HuH-7.5 (cell line): Measurements from ENCODE around the gene ZDHHC3.

ENCODE experiments used
- DNase-seq: peaks from one replicate; pipeline ENCODE4 v3.0.0; 2011; ENCODE audit warnings: low spot score

Gene ZDHHC3

GRCh38 chr3:44926921-44927320 lies 49.1 kb downstream of the ZDHHC3 start:
- no peak for DNase-seq

DNA sequence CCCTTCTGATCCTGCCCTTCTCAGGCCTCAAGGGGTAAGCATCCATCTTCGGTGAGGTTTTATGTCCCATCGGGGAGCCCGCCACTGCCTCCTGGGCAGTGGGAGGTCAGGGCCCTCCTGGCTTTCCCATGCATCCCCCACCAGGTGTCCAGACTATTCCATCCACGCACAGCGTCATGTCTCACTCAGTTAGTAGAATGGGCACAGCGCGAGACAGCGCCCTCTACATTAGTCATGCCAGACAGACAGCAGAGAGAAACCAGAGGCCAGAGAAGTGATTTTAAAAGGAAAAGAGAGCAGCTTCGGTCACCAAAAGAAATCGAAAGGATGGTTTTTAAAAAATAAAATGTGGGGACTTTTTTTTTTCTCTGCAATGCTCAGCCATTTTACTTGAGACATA lies 49.8 kb downstream of the ZDHHC3 start:
- DNase-seq, result no peak

DNA sequence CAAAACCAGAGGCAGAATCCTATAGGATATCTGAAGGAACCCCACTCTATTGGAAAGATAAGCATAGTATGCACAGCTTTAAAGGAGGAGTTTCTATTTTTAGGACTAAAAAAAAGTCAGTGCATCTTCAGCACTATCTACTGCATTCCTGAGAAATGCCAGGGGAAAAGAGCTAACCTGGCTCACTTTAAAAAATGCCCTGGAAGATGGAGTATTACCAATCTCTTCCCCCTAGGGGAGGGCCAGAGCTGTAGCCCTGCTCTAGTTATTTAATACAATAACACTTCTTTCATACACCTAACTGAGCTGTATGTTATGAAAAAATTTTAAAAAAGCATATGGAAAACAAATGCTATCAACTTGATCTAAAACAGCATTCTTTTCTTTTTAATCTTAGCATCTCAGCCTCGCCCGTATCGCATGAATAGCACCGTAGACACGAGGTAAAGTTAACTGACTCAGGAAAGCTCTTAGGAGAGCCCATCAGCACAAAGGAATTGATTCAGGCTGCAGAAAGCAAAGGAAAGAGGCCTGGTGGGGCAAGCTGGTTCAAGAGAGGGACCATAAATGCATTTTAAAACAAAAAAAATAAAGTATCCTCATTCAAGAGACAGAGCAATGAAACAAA lies 51.4 kb downstream of the ZDHHC3 start:
- no peak for DNase-seq

- DNase-seq, result no peak
Observed at GRCh38 chr3:44923632-44924456, 52.1 kb downstream of the ZDHHC3 start.

- DNase-seq, result no peak
Observed at GRCh38 chr3:44920081-44920480, 55.9 kb downstream of the ZDHHC3 start.

DNA sequence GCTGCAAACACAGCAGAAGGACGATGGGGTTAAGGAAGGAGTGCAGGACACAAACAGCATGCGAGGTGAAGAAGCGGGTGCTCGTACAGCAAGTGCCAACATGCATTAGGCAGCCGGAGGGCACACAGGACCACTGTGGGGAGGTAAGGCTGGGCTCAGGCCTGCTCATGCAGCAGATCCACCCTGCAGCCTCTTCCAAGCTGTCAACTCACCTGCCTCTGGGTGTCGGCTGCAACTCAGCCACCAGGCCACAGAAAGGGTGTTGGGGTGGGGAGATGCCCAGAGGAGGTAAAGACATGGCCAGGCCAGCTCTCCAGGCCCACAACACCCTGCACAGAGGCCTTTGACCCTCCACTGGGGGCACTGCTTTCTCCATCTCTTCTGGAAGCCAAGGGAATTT lies 57.4 kb downstream of the ZDHHC3 start:
- no peak for DNase-seq

- DNase-seq, result no peak
Observed at GRCh38 chr3:44918087-44918486, 57.9 kb downstream of the ZDHHC3 start.

- DNase-seq, result no peak
Observed at GRCh38 chr3:44915702-44916438, 60.1 kb downstream of the ZDHHC3 start.

DNA sequence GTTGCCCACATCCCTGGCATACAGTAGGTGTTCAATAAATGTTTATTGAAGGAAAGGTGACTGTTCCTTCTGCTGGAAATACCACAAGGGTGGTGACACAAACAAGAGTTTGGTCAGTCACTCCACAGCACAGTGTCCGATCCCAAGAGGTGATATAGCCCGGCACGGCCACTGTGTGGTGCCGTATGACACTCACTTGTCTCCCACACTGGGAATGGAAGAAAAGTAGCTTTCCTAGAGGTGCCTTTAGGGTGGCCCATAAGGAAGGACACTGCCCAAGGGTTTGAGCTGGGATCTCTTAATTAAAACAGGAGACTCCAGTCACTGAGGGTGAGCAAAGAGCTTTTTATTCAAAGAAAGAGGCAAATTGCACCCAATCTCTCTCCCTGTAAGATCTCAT lies 61.0 kb downstream of the ZDHHC3 start:
- DNase-seq, result peak; percentile 38

DNA sequence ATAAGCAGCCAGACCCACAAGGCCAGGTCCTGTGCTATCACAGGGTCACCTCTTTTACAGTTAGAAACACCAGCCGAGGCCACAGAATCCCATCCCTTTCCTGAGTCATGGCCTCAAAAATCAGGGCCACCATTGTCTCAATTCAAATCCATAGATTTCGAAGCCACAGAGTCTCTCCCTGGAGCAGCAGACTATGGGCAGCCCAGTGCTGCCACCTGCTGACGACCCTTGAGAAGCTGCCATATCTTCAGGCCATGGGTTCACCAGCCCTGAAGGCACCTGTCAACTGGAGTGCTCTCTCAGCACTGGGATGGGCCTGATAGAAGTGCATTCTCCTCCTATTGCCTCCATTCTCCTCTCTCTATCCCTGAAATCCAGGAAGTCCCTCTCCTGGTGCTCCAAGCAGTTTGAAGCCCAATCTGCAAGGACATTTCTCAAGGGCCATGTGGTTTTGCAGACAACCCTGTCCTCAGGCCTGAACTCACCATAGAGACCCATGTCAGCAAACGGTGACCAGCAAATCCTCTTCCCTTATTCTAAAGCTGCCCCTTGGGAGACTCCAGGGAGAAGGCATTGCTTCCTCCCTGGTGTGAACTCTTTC lies 62.0 kb downstream of the ZDHHC3 start:
- DNase-seq, result peak; percentile 77

DNA sequence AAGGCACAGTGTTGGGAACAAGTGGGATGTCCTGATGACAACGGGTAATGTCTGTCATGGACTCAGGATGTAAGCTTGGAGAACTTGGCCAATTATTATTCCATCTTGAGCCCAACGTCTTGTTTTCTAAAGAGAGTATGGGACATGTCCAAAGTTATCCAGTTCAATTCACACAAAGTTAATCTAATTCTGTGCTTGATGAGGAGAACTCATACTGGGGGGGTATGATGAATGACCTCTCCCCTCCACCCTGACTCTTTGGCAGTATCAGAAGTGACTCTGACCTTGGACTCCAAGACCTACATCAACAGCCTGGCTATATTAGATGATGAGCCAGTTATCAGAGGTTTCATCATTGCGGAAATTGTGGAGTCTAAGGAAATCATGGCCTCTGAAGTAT lies 65.3 kb downstream of the ZDHHC3 start:
- no peak for DNase-seq

DNA sequence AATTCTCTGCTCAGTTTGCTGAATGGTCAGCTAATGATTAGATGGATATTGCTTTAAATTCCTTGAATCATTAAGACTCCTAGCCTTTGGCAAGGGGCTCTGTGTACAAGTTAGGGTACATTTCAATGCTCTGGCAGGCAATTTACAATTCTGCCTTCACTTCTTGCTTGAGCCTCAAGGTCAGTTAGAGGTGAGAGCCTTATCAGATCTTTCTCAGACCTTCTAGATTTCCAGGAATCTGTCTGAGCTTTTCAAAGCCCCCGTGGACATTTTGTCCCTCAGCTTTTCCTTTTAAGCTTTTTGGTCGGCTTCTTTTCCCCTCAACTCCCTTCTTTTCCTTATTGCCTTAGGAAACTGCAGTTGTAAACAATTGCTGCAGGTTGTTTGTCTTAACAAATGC lies 66.9 kb downstream of the ZDHHC3 start:
- DNase-seq, result no peak

- DNase-seq, result no peak
Observed at GRCh38 chr3:44907612-44908011, 68.4 kb downstream of the ZDHHC3 start.

GRCh38 chr3:44906997-44907396 lies 69.0 kb downstream of the ZDHHC3 start:
- DNase-seq, result no peak

GRCh38 chr3:44905446-44906157 lies 70.4 kb downstream of the ZDHHC3 start:
- no peak for DNase-seq

DNA sequence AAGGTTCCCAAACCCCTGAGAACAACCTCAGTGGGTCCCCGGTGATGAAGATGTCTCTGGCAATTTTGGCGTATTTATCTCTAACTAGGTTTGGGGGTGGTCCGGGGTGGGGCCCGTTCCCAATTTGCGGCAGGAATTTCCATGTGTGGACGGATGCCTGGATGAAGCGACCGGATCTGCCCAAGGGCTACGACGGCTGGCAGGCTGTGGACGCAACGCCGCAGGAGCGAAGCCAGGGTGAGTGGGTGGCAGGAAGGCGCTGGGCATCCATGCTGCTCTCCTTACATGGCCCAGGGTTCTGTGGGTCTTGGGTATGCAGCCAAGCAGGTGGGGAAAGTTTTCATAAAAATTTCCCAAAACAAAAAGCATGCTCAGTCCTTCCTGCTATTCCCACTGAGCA lies 72.2 kb downstream of the ZDHHC3 start:
- DNase-seq, result no peak

DNA sequence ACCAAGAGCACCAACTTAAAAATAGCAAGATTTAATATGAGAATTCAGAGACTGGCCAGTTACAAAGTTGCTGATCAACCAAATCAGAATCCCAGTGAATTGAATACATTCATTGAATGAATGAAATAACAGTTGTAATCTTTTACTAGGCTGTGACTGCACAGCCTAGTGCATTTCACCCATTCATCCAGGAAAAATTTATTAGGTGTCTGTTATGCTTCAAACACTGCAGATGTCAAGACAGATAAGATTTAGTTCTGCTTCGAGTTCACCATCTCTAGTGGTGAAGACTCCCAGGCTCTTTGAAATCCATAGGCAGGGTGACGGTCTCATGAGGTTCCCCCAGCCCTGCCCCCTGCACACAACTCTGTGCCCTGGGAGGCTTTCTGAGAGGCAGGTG lies 72.7 kb downstream of the ZDHHC3 start:
- DNase-seq, result no peak

- no peak for DNase-seq
Observed at GRCh38 chr3:44902628-44903027, 73.3 kb downstream of the ZDHHC3 start.

DNA sequence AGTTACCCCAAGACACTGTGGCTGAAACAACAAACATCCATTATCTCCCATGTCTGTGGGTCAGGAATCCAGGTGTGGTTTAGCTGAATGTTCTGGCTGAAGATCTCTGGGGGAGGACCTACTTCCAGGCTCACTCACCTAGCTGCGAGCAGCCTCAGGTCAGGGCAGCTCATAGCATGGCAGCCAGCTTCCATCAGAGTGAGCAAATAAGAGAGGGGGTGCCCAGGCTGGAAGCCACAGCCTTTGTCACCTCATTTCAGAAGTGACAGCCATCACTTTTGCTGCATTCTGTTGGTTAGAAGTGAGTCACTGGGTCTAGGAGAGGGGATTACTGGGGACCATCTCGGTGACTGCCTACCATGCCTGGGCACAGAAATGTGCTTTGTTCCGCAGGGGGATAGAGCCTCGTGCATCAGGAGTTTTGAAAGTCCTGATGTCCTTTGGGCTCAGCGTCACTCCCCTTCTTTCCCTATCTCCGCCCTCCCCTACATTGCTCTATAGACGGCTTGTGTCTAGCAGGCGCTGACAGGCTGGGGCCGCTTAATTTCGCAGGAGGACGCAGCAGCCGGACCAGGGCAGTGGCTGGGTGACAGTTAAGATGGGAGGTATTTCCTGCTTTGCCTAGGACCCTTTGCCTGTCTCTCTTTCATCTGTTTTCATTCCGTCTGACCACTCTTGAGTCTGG lies 76.1 kb downstream of the ZDHHC3 start:
- no peak for DNase-seq

DNA sequence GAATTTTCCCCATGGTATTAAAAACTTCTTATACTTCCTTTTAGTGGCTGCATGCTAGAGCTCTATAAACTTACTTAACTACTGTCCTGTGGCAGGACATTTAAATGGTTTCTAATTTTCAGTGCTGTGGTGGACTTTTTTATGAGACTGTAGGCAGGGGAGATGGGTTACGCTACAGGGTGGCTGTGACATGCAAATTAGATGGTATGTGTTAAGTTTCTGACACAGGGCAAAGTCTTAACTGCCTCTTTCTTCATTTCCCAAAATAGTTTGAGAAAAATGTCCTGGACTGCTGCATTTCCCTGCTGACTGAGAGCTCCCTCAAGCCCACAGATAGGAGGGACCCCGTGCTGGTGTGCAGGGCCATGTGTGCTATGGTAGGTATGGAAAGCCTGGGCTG lies 79.5 kb downstream of the ZDHHC3 start:
- DNase-seq, result no peak

- no peak for DNase-seq
Observed at GRCh38 chr3:44894485-44894884, 81.5 kb downstream of the ZDHHC3 start.
